Measurements from ENCODE around the gene FLYWCH1.

FLYWCH1 gene

GRCh38 chr16:2884041-2884451, 27.7 kb upstream of the FLYWCH1 start:
- DNase-seq (ENCODE audit: low read depth): no peak
- TF ChIP-seq, protein P1, sequence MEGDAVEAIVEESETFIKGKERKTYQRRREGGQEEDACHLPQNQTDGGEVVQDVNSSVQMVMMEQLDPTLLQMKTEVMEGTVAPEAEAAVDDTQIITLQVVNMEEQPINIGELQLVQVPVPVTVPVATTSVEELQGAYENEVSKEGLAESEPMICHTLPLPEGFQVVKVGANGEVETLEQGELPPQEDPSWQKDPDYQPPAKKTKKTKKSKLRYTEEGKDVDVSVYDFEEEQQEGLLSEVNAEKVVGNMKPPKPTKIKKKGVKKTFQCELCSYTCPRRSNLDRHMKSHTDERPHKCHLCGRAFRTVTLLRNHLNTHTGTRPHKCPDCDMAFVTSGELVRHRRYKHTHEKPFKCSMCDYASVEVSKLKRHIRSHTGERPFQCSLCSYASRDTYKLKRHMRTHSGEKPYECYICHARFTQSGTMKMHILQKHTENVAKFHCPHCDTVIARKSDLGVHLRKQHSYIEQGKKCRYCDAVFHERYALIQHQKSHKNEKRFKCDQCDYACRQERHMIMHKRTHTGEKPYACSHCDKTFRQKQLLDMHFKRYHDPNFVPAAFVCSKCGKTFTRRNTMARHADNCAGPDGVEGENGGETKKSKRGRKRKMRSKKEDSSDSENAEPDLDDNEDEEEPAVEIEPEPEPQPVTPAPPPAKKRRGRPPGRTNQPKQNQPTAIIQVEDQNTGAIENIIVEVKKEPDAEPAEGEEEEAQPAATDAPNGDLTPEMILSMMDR (conservative IDR thresholded peaks at IDR 0.05; ENCODE audit: low read length): no peak
- H3K4me3 ChIP-seq (ENCODE audit: low read length): peak overlapping the region; percentile 83

DNA sequence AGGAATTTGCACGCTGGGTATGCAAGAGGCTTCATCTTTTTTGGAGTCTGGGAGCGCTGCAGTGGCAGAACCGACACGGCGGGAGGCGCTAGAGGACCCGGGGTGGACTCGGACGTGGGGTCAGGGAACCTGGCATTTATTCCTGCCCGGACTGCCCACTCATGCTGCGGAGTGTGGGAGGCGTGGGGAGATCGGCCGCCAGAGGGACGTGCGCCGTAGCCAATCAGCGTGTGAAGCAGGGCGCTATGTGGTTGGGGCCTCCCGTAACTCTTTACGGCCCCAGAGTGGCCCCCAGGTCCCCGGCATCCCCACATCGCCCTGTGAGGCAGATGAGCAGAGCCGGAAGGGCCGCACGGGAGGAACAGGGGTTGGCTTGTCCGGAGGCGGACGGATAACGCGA, 17.5 kb upstream of the FLYWCH1 start:
- TF ChIP-seq, protein P1 (conservative IDR thresholded peaks at IDR 0.05; ENCODE audit: low read length): no peak
- H3K4me3 ChIP-seq (ENCODE audit: low read length): no peak overlapping the region
- DNase-seq (ENCODE audit: low read depth): no peak

GRCh38 chr16:2895813-2896212, 15.9 kb upstream of the FLYWCH1 start:
- TF ChIP-seq, protein P1 (conservative IDR thresholded peaks at IDR 0.05; ENCODE audit: low read length): no peak
- DNase-seq (ENCODE audit: low read depth): no peak

GRCh38 chr16:2896480-2897010, 15.2 kb upstream of the FLYWCH1 start:
- DNase-seq (ENCODE audit: low read depth): no peak
- TF ChIP-seq, protein P1 (conservative IDR thresholded peaks at IDR 0.05; ENCODE audit: low read length): no peak
- H3K4me3 ChIP-seq (ENCODE audit: low read length): no peak overlapping the region

More at GRCh38 chr16:2895813-2896212, 15.9 kb upstream of the FLYWCH1 start:
- no peak overlapping the region for H3K4me3 ChIP-seq (ENCODE audit: low read length)

DNA sequence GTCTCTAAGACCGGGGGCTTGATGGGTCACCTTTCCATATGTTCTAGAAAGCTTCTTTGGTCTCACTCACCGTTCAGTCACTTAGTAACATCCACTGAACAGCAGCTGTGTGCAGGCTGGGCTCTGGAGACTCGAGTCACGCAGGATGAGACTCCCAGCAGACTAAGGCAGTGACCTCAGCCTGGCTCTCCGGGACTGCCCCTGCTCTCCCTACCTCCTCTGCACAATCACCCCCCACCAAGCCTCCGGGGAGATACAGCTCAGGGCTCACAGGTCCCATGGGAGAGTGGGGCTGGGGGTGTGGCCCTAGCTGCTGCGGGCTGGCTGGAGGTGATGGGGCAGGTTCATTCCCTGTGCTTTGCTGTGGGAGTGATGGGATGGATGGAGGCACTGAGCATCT, 14.6 kb upstream of the FLYWCH1 start:
- TF ChIP-seq, protein P1 (conservative IDR thresholded peaks at IDR 0.05; ENCODE audit: low read length): no peak
- no peak for DNase-seq (ENCODE audit: low read depth)
- no peak overlapping the region for H3K4me3 ChIP-seq (ENCODE audit: low read length)

GRCh38 chr16:2898831-2899563, 12.7 kb upstream of the FLYWCH1 start:
- H3K4me3 ChIP-seq (ENCODE audit: low read length): no peak overlapping the region
- TF ChIP-seq, protein P1 (conservative IDR thresholded peaks at IDR 0.05; ENCODE audit: low read length): no peak
- DNase-seq (ENCODE audit: low read depth): no peak

DNA sequence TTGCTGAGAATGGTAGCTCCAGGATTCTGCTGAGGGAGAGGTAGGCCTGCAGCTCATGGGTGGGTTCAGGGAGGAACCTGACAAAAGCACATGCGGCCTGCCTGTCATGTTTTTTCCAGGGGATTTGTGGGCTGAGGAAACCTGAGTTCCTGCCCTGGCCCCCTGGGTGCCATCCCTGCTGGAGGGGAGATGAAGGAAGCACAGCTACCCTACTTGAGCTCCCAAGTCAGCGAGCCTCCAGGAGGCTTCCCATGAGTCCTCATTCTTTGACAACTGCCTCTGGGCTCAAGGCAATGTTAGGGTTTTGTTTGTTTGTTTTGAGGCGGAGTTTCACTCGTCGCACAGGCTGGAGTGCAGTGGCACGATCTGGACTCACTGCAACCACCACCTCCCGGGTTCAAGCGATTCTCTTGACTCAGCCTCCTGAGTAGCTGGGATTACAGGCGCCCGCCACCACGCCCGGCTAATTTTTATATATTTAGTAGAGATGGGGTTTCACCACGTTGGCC, 12.1 kb upstream of the FLYWCH1 start:
- no peak for DNase-seq (ENCODE audit: low read depth)
- TF ChIP-seq, protein P1 (conservative IDR thresholded peaks at IDR 0.05; ENCODE audit: low read length): no peak
- H3K4me3 ChIP-seq (ENCODE audit: low read length): no peak overlapping the region
